ENCODE data around the gene ALAS1. TPM values are rescaled to one million over a fixed set of nuclear protein-coding genes. Genes with fewer than 3 reads are reported as not detected.
A peak's percentile ranks its signal among the peaks of the same experiment; 100 is the strongest.

ALAS1 gene
- total RNA-seq, 1 experiment from 2014 or later: 29.2 TPM

DNA sequence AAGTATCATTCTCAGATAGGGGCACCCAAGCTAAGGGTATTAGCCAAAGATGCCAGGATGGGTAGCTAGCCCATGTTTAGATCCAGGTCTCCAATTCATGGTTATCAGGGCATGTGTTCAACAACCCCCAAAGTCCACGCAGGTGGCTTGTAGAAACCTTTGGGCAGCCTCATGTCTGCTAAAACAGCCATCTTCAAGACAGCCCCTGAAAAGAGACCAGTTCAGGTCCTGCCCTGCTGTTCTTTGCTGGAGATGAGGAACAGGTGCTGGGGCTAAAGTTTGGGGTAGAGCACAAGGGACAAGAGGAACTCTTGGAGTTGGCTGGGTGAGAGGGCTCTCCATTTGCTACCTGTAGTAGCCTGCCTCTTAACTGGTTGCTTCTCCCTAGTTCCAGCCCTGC is 52.2 kb downstream of the ALAS1 start:
- TF ChIP-seq, protein P1, sequence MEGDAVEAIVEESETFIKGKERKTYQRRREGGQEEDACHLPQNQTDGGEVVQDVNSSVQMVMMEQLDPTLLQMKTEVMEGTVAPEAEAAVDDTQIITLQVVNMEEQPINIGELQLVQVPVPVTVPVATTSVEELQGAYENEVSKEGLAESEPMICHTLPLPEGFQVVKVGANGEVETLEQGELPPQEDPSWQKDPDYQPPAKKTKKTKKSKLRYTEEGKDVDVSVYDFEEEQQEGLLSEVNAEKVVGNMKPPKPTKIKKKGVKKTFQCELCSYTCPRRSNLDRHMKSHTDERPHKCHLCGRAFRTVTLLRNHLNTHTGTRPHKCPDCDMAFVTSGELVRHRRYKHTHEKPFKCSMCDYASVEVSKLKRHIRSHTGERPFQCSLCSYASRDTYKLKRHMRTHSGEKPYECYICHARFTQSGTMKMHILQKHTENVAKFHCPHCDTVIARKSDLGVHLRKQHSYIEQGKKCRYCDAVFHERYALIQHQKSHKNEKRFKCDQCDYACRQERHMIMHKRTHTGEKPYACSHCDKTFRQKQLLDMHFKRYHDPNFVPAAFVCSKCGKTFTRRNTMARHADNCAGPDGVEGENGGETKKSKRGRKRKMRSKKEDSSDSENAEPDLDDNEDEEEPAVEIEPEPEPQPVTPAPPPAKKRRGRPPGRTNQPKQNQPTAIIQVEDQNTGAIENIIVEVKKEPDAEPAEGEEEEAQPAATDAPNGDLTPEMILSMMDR (IDR thresholded peaks at IDR 0.05; ENCODE audit: unreplicated experiment): no peak
- ChIA-PET POLR2A (interaction anchor here (0.7 to 2.7 kb wide), 6 partner anchors 10 to 113 kb away, joined by 3 to 14 read pairs (median 4); partner anchors contain the start of gene WDR82), CTCF (interaction anchor here (0.6 to 1.2 kb wide), 2 partner anchors 89 to 252 kb away, joined by 3 read pairs; no protein-coding TSS in a partner anchor)

DNA sequence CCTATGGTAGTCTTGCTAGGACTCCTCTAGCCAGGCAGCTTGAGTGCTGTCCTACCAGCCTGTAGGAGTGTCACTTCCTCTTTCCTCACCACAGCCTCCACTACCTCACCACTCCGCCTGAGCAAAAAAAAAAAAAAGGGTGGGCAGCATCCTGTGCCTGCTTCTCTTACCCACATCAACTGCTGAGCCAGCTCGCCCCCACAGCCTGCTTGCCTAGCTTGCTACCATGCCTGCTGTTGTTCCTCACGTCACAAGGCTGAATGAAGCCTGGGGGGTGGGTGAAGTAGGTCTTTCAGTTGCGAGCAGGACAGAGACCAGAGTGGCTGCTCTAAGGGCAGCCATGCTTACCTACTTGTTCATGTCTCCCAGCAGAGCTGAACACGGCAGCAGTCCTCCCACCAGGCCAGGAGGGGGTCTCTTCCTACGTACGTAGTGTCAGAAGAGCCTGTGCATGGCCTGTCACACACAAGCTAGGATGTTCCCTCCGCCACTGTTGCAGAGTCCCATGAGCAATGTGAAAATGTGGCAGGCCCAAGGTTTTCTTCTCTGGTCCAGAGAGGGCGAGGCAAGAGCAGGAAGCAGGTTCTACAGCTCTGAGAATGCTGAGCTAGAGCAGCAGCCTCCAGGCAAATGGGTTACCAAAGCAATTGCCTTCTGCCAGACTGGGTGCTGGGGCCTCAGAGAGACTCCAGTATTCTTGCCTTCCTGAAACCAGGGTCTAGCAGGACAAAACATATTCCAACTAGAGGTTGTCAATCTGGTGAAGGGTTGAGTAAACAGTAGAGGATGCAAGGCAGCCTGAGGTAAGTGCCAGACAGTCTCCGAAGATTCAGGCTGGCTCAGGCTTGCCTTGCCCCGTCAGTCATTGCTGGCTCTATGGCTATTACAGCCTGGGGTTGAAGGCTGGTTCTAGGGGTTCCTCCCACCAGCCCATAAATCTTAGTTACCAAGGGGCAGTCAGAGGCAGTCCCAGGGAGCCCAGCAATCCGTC is 55.6 kb downstream of the ALAS1 start:
- intact Hi-C loops (cut with micrococcal nuclease): no loop called here
- DNase-seq (ENCODE audit: unreplicated experiment): no peak
- peaks cover 80% of the 10 kb centered on the region for H3K36me3 Mint-ChIP-seq (ENCODE audit: insufficient read depth, unreplicated experiment)
- H3K9me3 Mint-ChIP-seq (ENCODE audit: unreplicated experiment): no peaks in the 10 kb centered on the region
- peak overlapping the region; percentile 51 for H3K27ac Mint-ChIP-seq (ENCODE audit: low read depth, unreplicated experiment)
- TF ChIP-seq, protein P1 (IDR thresholded peaks at IDR 0.05; ENCODE audit: unreplicated experiment): no peak
- POLR2A ChIA-PET: interaction anchor here (0.5 to 2.0 kb wide), 3 partner anchors 10 to 21 kb away, joined by 3 to 7 read pairs (median 4); partner anchors contain the start of gene TWF2
- peaks cover 4% of the 10 kb centered on the region for H3K4me1 Mint-ChIP-seq (ENCODE audit: insufficient read depth, unreplicated experiment)
- no peaks in the 10 kb centered on the region for H3K27me3 Mint-ChIP-seq (ENCODE audit: insufficient read depth, unreplicated experiment)
- no peak overlapping the region for H3K4me3 Mint-ChIP-seq (ENCODE audit: unreplicated experiment)
- no TSS peak for BruUV-seq (replicated peaks)
- CTCF ChIA-PET: interaction anchor here (0.5 to 1.6 kb wide), 5 partner anchors 21 to 252 kb away, joined by 3 to 5 read pairs (median 4); no protein-coding TSS in a partner anchor

More for the DNA sequence above, 52.2 kb downstream of the ALAS1 start:
- Mint-ChIP-seq H3K27ac (ENCODE audit: low read depth, unreplicated experiment) (no peak overlapping the region), H3K9me3 (ENCODE audit: unreplicated experiment) (no peaks in the 10 kb centered on the region), H3K27me3 (ENCODE audit: insufficient read depth, unreplicated experiment) (no peaks in the 10 kb centered on the region), H3K4me3 (ENCODE audit: unreplicated experiment) (no peak overlapping the region), H3K4me1 (ENCODE audit: insufficient read depth, unreplicated experiment) (peaks cover 4% of the 10 kb centered on the region), H3K36me3 (ENCODE audit: insufficient read depth, unreplicated experiment) (peaks cover 47% of the 10 kb centered on the region)
- DNase-seq (ENCODE audit: unreplicated experiment): no peak
- intact Hi-C loops (cut with micrococcal nuclease): no loop called here
- BruUV-seq (replicated peaks): no TSS peak

DNA sequence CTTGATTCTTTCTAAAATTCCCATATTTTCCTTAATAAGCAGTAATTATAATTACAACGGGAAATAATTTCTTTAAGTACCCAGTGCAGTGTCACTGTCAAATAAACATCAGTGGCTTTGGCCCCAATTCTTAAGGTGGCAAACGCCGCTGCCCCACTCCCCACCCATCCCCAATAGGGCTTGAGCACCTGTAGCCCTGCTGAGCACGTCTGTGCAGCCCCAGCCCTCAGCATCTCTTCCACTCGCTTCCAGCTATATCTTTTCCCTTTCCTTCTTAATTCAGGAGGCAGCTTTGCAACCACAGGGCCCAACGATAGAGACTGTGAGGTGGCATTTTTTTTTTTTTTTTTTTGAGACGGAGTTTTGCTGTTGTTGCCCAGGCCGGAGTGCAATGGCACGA is 56.6 kb downstream of the ALAS1 start:
- peaks cover 4% of the 10 kb centered on the region for H3K4me1 Mint-ChIP-seq (ENCODE audit: insufficient read depth, unreplicated experiment)
- no peak overlapping the region for H3K27ac Mint-ChIP-seq (ENCODE audit: low read depth, unreplicated experiment)
- CTCF ChIA-PET: interaction anchor here (1.1 kb wide), 1 partner anchor 34 kb away, joined by 4 read pairs; no protein-coding TSS in a partner anchor
- intact Hi-C loops (cut with micrococcal nuclease): no loop called here
- TF ChIP-seq, protein P1 (IDR thresholded peaks at IDR 0.05; ENCODE audit: unreplicated experiment): no peak
- H3K4me3 Mint-ChIP-seq (ENCODE audit: unreplicated experiment): no peak overlapping the region
- no peaks in the 10 kb centered on the region for H3K27me3 Mint-ChIP-seq (ENCODE audit: insufficient read depth, unreplicated experiment)
- POLR2A ChIA-PET: interaction anchor here (0.8 kb wide), 1 partner anchor 16 kb away, joined by 3 read pairs; the partner anchor contains the start of gene TWF2
- DNase-seq (ENCODE audit: unreplicated experiment): no peak
- H3K9me3 Mint-ChIP-seq (ENCODE audit: unreplicated experiment): no peaks in the 10 kb centered on the region
- peaks cover 90% of the 10 kb centered on the region for H3K36me3 Mint-ChIP-seq (ENCODE audit: insufficient read depth, unreplicated experiment)
- no TSS peak for BruUV-seq (replicated peaks)

DNA sequence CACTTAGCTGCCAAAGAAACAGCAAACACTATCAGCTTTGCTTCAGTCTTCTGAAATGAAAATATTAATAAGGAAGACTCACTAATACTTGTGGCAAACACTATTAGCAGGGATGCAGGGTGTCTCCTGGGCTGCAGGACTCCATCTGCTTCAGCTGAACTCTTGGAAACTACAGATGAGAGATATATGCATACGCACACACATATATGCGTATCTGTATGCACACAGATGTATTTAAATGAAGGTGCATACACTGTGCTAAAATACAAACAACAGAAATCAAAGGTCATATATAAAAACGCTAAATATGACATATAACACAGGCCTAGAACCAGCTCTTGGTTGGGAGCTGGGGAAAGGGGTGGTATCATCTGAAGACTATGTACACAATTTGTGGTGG is 58.2 kb downstream of the ALAS1 start:
- no peak for DNase-seq (ENCODE audit: unreplicated experiment)
- TF ChIP-seq, protein P1 (IDR thresholded peaks at IDR 0.05; ENCODE audit: unreplicated experiment): no peak
- no peaks in the 10 kb centered on the region for H3K4me1 Mint-ChIP-seq (ENCODE audit: insufficient read depth, unreplicated experiment)
- no peaks in the 10 kb centered on the region for H3K9me3 Mint-ChIP-seq (ENCODE audit: unreplicated experiment)
- no TSS peak for BruUV-seq (replicated peaks)
- ChIA-PET CTCF (interaction anchor here (0.7 to 1.3 kb wide), 2 partner anchors 36 to 39 kb away, joined by 3 to 5 read pairs; no protein-coding TSS in a partner anchor), POLR2A (no interaction called here)
- intact Hi-C loops (cut with micrococcal nuclease): no loop called here
- no peak overlapping the region for H3K27ac Mint-ChIP-seq (ENCODE audit: low read depth, unreplicated experiment)
- no peaks in the 10 kb centered on the region for H3K27me3 Mint-ChIP-seq (ENCODE audit: insufficient read depth, unreplicated experiment)
- H3K4me3 Mint-ChIP-seq (ENCODE audit: unreplicated experiment): no peak overlapping the region
- H3K36me3 Mint-ChIP-seq (ENCODE audit: insufficient read depth, unreplicated experiment): peaks cover 94% of the 10 kb centered on the region

Data from MCF 10A (cell line).